ENCODE measurements around the gene SLC16A3.
"Not testable (repeated sequence)": the region's sequence is repeated elsewhere in the genome, so short reads cannot be mapped to it uniquely, and the experiment has no call there.

SLC16A3 gene

GRCh38 chr17:82228842-82229697 lies at the start of gene SLC16A3:
Gene SLC16A3, plus strand, starts transcription at chr17:82229042. Its CDS starts 6,967 bp downstream, at chr17:82236009.
- DNase-seq (ENCODE audit: low spot score) (no peak), FAIRE-seq (no peak)

DNA sequence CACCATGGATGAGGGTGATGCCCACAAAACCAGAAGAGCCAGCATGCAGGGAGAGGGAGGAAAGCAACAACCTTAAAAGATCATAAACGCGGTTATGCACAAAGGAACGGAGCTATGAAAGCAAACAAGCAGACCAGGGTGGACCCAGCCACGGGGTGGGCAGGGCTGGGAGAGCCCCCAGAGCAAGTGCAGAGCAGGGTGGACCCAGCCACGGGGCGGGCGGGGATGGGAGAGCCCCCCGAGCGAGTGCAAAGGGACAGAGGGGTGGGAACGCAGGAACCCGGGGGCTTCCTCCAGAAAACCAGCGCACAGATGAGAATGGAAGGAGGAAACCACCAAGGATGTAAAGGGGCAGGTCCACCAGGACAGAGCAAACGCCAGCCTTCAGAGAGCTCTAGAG lies 49.4 kb upstream of the SLC16A3 start:
- FAIRE-seq, result no peak
- no peak for DNase-seq (ENCODE audit: low spot score)

GRCh38 chr17:82179946-82180475 lies 48.8 kb upstream of the SLC16A3 start:
- FAIRE-seq (no peak), DNase-seq (ENCODE audit: low spot score) (no peak)

DNA sequence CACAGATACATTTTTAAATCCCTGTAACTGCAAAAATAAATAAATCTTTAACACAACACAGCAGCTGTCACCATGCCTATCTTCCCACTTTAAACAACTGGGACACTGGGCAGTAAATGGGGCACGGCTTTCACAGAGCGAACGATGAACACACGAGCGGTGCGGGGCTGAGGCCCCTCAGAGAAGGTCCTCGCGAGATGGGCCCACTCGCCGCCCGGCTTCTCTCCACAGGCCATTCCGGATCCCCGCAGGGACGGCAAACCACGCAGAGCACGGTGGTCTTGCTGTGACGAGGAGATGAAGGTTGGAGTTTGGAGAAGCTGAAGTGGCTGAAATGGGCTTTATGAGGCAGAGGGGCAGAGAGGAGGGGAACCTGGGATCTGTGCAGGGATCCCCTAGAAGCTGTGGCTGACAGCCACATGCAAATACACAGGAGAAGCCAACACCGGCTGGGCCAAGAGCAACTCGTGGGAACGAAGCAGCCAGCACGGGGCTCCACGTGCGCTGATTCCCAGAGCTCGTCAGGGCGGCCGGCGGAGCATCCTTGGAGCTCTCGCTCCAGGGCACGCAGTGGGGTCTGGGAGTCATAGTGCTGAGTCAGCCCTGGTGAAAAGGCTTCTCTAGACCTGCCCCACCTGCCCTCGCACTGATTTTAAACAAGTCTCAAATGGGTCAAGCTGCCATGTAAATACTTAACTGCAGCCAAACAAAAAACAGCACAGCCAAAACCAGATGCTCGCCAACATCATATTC lies 47.9 kb upstream of the SLC16A3 start:
- DNase-seq (ENCODE audit: low spot score) (no peak), FAIRE-seq (no peak)

- FAIRE-seq, result no peak
- DNase-seq (ENCODE audit: low spot score), result no peak
Observed at GRCh38 chr17:82184761-82185160, 44.1 kb upstream of the SLC16A3 start.

DNA sequence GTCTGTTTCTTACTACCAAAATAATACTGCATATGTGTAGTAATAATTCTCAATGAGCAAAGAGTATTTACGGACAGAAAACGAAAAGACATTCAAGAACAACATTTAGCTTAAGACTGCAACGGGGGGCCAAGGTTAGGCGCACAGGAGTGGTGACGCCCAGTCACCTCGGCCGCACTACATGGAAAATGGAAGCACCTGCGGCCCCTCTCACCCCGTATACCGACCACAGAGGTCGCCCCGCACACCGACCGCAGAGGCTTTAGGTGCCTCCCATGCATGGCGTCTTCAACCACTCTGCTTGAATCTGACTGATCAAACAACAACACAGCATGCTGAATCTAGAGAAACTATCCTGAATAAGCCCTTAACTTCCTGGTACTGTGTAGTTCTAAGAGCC lies 42.6 kb upstream of the SLC16A3 start:
- DNase-seq (ENCODE audit: low spot score) (no peak), FAIRE-seq (no peak)

DNA sequence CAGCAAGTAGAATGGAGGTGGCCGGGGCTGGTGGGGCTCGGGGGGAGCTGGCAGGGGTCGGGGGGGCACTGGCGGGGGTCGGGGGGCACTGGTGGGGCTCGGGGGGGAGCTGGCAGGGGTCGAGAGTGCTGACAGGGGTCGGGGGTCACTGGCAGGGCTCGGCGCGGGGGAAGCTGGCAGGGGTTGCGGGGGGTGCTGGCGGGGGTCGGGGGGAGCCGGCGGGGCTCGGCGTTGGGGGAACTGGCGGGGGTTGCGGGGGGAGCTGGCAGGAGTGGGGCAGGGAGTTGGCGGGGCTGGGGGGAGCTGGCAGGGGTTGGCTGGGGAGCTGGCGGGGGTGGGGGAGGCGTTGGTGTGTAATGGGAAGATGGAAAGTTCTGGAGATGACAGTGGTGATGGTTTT lies 41.3 kb upstream of the SLC16A3 start:
- no peak for FAIRE-seq

DNA sequence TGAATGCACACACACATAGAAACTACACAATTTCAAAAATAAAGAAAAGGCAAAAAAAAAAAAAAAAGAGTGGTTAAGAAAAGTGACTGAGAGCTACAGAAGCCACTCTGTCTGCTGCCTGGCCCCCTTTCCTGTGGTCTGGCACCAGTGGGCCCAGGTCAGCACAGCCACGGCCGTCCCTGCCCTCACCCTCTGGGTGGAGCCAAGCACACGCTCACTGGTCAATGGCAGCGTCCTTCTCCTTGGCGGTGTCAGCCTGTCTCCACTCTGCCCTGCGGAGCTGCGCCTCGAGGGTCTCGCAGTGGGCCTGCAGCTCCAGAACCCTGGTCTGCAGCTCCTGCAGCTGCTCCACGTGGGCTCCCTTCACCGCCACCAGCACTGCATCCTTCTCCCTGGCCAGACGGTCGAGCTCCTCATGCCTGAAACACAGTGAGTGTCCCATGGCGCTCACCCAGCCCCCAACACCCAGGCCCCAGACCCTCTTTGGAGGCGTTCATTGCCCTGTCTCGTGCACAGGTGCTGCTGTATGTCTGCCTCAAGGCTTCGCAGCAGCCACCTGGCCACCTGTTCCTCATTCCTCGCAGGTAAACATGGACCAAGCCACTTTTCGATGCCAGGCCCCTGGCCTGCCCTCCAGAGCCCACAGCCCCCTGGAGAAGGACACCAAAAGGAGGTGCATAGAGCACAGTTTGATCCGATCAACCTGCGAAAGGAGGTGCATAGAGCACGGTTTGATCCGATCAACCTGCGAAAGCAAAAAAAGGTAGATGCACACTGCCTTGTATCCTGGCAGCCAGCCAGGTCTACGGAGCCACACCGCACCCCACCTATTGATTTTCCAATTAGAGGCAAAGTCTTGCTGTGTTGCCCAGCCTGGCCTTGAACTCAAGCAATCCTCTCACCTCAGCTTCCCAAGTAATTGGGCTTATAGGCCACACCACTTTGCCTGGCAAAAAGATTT lies 40.6 kb upstream of the SLC16A3 start:
- DNase-seq (ENCODE audit: low spot score) (no peak), FAIRE-seq (no peak)

More for the DNA sequence above, 41.3 kb upstream of the SLC16A3 start:
- no peak for DNase-seq (ENCODE audit: low spot score)

- not testable (repeated sequence) for DNase-seq (ENCODE audit: low spot score); FAIRE-seq
Observed at GRCh38 chr17:82193050-82193449, 35.8 kb upstream of the SLC16A3 start.

DNA sequence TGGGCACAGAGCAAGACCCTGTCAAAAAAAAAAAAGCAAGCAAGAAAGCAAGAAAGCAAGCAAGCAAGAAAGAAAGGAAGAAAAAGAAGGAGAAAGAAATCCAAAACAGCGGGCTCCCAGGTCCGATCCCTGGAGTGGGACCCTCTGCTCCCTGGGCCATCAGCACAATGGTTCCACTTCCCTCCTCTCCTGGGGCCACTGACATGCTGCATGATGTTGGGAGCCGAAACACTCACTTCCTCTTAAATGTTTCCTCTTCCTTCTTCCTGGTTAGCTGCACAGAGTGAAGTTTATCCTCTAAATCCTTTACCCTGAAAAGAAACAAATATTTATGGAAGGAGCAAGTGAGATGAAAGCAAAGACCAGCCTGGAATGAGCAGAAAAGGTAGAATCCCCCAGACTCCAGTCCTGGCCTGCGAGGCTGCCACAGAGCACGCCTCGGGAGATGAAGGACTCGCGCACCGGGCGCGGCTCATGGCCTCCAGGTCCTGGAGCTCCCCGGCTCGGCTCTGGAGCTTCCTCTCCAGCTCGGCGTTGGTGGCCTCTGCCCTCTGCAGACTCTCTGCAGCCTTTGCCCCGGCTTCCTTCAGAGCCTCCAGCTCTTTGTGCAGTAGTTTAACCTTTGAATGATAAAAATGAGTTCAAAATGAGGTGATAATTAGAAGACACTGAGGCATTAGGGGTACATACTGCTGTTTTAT lies 35.2 kb upstream of the SLC16A3 start:
- no peak for FAIRE-seq
- no peak for DNase-seq (ENCODE audit: low spot score)

GRCh38 chr17:82194765-82195164 lies 34.1 kb upstream of the SLC16A3 start:
- FAIRE-seq (no peak), DNase-seq (ENCODE audit: low spot score) (no peak)

- FAIRE-seq, result no peak
- no peak for DNase-seq (ENCODE audit: low spot score)
Observed at GRCh38 chr17:82195675-82196672, 32.9 kb upstream of the SLC16A3 start.

GRCh38 chr17:82198092-82198491 lies 30.8 kb upstream of the SLC16A3 start:
- DNase-seq (ENCODE audit: low spot score), result no peak
- FAIRE-seq, result no peak

GRCh38 chr17:82199496-82199895 lies 29.3 kb upstream of the SLC16A3 start:
- DNase-seq (ENCODE audit: low spot score), result no peak
- no peak for FAIRE-seq

- no peak for DNase-seq (ENCODE audit: low spot score)
- no peak for FAIRE-seq
Observed at GRCh38 chr17:82200135-82200534, 28.7 kb upstream of the SLC16A3 start.

DNA sequence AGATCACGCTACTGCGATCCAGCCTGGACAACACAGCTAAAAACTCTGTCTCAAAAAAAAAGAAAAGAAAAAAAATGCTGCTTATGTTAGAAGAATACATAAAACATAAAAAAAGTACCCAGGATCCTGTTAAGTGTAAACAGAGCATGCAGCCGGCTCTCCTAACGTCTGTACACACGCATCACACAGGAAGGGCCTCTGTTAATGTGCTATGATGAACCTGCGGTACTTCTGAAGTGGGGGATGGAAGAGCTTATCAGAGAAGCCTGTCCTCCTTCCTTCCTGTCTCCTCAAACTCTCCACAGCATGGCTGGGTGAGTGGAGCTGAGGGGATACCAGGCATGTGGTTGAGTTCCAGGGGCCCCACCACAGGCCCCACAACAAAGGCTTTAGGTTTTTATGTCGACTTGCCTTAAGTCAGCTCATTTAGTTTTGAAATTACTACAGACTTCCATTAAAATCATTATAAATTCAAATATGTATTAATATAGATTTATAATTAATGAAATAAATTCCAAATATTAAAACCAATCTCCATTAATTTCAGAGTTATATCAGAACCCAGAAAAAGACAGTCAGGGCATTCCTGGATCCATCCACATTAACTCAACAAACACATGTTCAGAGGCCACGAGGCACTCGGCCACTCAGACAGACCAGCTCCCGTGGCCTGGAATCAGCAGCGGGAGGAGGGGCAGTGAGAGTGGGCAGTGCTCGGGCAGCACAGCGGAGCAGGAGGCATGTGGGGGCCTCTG lies 27.9 kb upstream of the SLC16A3 start:
- DNase-seq (ENCODE audit: low spot score), result no peak
- no peak for FAIRE-seq

DNA sequence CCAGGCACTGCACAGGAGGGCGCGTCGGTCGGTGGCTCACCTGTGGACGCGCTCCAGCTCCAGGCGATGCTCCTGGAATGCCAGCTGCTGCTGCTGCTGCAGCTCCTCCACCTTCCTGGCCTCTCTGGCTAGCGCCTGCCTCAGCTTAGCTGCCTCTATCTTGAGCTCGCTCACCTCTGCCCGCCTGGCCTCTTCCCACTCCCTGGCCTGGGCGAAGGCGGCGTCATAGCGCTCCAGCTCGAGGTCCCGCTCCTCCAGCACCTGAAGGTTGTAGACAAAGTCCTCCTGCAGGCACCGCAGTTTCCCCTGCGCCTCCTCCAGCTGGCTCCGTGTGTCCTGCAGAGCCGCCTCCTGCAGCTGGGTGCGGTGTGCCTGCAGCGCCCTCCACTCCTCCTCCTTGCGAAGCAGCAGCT lies 27.3 kb upstream of the SLC16A3 start:
- no peak for FAIRE-seq
- DNase-seq (ENCODE audit: low spot score), result no peak

DNA sequence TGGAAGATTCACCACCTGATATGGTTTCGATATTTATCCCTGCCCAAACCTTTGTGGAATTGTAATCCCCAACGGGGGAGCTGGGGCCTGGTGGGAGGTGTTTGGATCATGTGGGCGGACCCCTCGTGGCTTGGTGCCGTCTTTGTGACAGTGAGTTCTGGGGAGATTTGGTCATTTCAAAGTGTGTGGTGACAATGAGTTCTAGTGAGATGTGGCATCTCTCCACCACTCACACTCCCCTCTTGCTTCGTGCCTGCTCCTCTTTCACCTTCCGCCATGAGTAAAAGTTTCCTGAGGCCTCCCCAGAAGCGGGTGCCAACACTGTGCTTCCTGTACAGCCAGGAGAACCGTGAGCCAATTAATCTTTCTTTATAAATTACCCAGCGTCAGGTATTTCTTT lies 25.9 kb upstream of the SLC16A3 start:
- no peak for FAIRE-seq

DNA sequence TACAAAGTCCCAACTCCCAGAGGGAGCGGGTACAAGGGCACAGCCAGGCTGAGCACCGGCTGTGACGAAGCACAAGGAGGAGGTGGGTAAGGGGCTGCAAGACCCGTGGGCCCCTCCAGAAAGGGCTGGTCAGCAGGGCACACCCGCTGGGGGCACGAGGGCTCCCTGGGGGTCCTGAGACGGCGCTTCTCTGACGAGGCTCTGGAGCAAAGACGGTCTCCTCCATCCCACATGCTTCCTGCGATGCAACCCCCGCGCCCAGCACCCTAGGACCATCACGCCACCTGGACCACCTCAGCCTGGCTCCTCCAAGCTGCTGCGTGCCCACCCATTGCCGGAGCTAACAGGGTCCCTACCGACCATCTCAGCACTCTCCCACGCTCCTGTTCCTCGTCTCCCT lies 24.9 kb upstream of the SLC16A3 start:
- FAIRE-seq (no peak), DNase-seq (ENCODE audit: low spot score) (no peak)

More for the DNA sequence above, 25.9 kb upstream of the SLC16A3 start:
- no peak for DNase-seq (ENCODE audit: low spot score)

All from RCC 7860 (cell line).